Measurements from ENCODE around the gene MMP17. TPM values are rescaled to one million over a fixed set of nuclear protein-coding genes. Genes with fewer than 3 reads are reported as not detected.
A peak's percentile ranks its signal among the peaks of the same experiment; 100 is the strongest.
"Not testable (repeated sequence)": the region's sequence is repeated elsewhere in the genome, so short reads cannot be mapped to it uniquely, and the experiment has no call there.

MMP17 gene
- total RNA-seq, 1 donor, result 8.6 TPM

DNA sequence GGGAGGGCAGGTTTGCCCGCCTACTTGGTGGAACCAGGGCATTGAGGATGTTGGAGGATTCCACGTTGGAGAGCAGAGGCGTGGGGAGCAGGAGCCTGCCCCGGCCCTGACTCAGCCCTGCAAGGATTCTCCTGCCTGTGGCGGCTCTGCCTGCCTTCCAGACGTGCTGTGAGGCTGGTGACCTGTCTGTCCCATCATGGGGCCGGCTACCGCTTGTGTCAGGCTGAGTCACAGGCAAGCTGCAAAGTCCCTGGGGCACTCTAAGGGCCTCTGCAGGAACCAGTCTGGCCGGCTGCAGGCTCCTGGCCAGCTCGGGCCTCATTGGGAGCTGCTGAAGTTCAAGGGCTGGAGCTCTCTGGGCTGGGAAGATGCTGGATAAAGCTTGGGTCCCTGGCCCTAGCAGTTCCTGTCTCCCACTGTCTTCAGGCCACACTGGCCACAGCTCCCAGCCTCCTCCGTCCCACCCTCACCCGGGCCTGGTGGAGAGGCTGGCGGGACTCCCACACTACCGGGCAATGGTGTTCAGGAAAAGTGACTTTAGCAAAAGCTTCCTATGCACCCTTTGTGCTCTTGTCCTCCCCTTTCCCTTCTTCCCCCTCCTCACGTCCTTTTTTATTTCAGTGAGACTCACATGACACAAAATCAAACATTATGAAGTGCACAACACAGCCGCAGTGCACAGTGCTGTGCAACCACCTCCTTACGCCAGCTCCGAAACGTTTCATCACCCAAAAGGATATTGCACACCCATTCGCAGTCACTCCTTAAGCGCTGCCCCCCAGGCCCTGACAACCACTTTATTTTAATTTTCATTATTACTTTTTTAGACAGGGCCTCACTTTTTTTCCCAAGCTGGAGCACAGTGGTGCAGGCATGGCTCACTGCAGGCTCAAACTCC, 44.2 kb downstream of the MMP17 start:
- H3K4me3 ChIP-seq (ENCODE audit: low read depth, low read length), result no peak overlapping the region
- TF ChIP-seq, protein P1, sequence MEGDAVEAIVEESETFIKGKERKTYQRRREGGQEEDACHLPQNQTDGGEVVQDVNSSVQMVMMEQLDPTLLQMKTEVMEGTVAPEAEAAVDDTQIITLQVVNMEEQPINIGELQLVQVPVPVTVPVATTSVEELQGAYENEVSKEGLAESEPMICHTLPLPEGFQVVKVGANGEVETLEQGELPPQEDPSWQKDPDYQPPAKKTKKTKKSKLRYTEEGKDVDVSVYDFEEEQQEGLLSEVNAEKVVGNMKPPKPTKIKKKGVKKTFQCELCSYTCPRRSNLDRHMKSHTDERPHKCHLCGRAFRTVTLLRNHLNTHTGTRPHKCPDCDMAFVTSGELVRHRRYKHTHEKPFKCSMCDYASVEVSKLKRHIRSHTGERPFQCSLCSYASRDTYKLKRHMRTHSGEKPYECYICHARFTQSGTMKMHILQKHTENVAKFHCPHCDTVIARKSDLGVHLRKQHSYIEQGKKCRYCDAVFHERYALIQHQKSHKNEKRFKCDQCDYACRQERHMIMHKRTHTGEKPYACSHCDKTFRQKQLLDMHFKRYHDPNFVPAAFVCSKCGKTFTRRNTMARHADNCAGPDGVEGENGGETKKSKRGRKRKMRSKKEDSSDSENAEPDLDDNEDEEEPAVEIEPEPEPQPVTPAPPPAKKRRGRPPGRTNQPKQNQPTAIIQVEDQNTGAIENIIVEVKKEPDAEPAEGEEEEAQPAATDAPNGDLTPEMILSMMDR (IDR thresholded peaks at IDR 0.05; ENCODE audit: insufficient read depth, low read depth, low read length), result no peak
- DNase-seq (ENCODE audit: low read depth), result peak; percentile 75

DNA sequence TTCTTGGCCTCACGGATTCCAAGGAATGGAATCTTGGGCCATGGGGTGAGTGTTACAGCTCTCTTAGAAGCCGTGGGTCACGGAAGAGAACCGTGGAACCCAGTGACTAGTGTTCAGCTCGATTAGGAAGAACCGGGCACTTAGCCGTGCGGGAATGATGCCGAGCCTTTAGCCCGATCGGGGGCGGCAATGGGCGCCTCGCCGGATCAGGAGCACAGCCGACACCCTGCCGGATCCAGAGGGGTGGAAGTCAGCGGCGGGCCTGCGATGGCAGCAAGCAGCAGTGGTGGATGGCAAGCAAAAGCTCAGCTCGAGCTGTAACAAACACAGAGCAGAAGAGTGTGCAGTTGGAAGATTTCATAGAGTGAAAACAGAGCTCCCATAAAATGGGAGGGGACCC, 45.1 kb downstream of the MMP17 start:
- no peak overlapping the region for H3K4me3 ChIP-seq (ENCODE audit: low read depth, low read length)
- TF ChIP-seq, protein P1 (IDR thresholded peaks at IDR 0.05; ENCODE audit: insufficient read depth, low read depth, low read length), result no peak

DNA sequence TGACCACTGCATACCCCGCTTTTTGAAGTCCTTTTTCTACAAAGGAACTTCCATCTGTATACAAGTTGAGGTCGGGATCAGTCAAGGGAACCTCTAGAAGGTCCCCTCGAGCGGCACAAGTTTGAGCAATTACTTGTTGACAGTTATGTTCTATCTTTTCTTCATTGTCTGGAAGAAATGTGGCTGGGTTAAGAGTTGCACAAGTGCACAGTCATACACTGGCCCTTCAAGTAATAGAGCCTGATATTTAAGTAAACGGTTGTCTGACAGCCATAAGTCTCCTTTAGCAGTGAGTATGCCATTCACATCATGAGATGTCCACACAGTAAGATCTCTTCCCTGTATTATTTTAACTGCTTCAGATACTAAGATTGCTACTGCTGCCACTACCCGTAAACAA, 46.8 kb downstream of the MMP17 start:
- DNase-seq (ENCODE audit: low read depth); H3K4me3 ChIP-seq (ENCODE audit: low read depth, low read length): not testable (repeated sequence)

More for the DNA sequence above, 45.1 kb downstream of the MMP17 start:
- no peak for DNase-seq (ENCODE audit: low read depth)

DNA sequence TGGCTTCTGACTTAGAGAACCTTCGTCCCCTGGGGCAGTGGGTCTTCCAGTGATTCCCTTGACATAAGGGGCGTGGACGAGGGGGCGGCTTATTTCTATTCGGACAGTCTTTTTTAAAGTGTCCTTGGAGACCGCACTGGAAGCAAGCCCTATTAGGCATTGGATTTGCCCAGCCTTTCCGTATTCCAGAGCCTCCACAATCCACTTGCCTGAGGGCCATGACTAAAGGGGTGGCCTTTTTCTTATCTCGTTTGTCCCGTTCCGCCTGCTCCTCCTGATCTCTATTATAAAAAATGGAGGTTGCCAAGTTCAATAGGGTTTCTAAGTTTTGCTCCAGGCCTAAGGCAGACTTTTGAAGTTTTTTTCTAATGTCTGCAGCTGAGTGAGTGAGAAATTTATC, 49.0 kb downstream of the MMP17 start:
- DNase-seq (ENCODE audit: low read depth), result not testable (repeated sequence)

DNA sequence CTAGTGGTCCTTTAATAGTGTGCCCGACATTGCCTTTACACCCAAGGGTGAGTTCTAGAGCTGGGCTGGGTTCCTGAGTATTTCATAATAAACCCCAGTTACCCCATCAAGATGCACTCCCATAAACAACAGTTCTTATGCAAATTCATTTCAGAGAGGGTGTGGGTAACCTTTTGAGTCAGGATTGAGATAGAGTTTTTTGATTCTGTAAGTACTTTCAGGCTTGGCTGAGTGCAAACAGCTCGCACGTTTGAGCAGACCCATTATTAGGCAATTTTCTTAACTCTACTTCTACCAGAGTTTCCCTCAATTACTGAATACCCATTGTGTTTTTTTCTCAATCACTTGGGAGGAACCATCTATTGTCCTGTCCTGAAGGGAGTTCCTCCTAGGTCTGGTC, 50.2 kb downstream of the MMP17 start:
- H3K4me3 ChIP-seq (ENCODE audit: low read depth, low read length); DNase-seq (ENCODE audit: low read depth): not testable (repeated sequence)

More for the DNA sequence above, 49.0 kb downstream of the MMP17 start:
- H3K4me3 ChIP-seq (ENCODE audit: low read depth, low read length), result not testable (repeated sequence)

DNA sequence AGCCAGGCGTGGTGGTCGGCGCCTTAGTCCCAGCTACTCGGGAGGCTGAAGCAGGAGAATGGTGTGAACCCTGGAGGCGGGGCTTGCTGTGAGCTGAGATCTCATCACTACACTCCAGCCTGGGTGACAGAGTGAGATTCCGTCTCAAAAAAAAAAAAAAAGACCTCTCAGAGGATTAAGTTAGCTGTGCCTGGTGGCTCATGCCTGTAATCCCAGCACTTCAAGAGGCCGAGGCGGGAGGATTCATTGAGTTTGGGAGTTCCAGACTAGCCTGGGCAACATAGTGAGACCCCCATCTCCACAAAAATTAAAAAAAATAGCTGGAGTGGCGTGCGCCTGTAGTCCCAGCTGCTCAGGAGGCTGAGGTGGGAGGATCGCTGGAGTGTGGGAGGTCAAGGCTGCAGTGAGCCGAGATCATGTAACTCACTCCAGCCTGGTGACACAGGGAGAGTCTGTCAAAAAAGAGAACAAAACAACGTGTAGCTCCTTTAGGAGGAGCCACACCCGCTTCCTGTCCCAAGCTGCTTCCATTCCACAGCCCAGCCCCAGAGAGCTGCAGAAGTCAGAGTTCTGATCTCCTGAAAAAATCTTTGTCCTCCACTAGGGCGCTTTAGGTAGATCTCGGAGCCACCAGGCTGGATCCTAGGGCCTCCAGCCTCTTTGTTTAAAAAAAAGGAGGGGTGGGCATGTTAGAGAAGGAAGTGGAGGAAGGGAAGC, 54.8 kb downstream of the MMP17 start:
- no peak for DNase-seq (ENCODE audit: low read depth)
- TF ChIP-seq, protein P1 (IDR thresholded peaks at IDR 0.05; ENCODE audit: insufficient read depth, low read depth, low read length), result no peak
- no peak overlapping the region for H3K4me3 ChIP-seq (ENCODE audit: low read depth, low read length)

DNA sequence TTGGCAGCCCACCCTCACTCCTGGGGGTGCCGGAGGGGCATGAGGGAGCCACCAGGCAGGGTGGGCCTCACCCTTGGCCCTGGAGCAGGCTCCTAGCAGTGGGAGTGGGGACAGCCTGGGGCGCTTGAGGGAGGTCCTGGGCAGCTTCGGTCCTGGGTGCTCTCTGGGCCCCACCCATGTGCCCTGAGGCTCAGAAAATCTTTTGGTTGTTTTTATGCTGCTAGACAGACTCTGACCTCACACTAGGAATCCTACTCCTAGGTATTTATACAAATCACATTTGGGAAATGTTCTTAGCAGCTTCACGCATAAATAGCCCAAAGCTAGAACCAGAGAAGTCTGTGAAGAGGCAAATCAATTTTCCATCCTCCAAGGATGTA, 55.3 kb downstream of the MMP17 start:
- no peak for DNase-seq (ENCODE audit: low read depth)
- no peak overlapping the region for H3K4me3 ChIP-seq (ENCODE audit: low read depth, low read length)
- TF ChIP-seq, protein P1 (IDR thresholded peaks at IDR 0.05; ENCODE audit: insufficient read depth, low read depth, low read length), result no peak

DNA sequence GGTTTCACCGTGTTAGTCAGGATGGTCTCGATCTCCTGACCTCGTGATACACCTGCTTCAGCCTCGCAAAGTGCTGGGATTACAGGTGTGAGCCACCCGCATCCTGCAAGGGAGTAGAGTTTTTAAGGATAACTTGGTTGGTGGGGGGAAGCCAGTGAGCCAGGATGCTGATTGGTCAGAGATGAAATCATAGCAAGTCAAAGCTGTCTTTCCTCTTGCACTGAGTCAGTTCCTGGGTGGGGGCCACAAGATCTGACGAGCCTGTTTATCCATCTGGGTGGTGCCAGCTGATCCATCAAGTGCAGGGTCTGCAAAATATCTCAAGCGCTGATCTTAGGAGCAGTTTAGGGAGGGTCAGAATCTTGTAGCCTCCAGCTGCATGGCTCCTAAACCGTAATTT, 56.9 kb downstream of the MMP17 start:
- not testable (repeated sequence) for H3K4me3 ChIP-seq (ENCODE audit: low read depth, low read length); DNase-seq (ENCODE audit: low read depth)

DNA sequence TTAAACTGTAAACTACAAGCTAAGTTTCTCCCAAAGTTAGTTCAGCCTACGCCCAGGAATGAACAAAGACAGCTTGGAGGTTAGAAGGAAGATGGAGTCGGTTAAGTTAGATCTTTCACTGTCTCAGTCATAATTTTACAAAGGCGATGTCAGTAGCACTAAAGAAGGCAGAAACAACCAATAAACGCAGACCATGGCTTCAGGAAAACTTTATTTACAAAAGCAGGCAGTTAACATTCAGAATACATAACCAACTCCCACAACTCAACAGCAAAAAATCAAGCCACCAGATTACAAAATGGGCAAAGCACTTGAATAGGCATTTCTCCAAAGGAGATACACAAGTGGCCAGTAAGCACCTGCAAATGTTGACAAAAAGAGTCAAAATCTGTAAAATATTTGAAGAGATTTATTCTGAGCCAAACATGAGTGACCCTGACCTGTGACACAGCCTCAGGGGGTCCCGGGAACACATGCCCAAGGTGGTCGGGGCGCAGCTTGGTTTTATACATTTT, 57.4 kb downstream of the MMP17 start:
- TF ChIP-seq, protein P1 (IDR thresholded peaks at IDR 0.05; ENCODE audit: insufficient read depth, low read depth, low read length), result no peak
- DNase-seq (ENCODE audit: low read depth), result no peak
- no peak overlapping the region for H3K4me3 ChIP-seq (ENCODE audit: low read depth, low read length)

DNA sequence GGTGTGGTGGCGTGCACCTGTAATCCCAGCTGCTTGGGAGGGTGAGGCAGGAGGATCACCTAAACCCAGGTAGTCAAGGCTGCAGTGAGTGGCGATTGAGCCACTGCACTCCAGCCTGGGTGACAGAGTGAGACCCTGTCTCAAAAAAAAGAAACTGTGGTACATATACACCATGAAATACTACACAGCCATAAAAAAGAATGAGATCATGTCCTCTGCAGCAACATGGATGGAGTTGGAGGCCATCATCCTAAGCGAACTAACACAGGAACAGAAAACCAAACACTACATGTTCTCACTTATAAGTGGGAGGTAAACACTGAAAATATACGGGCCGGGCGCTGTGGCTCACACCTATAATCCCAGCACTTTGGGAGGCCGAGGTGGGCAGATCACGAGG, 63.5 kb downstream of the MMP17 start:
- H3K4me3 ChIP-seq (ENCODE audit: low read depth, low read length); DNase-seq (ENCODE audit: low read depth): not testable (repeated sequence)
